Activated CD4-positive, alpha-beta T cell treated with anti-CD3 and anti-CD28 coated beads, Interleukin-10, Interleukin-2, amounts not matched to agents 100 ng/mL and 50 ng/mL, durations not matched to agents 16 hours and 8 hours (primary cell): Measurements from ENCODE around the gene LRIG1.

ENCODE experiments used
- DNase-seq: peaks from one replicate; pipeline ENCODE4 v3.0.0-alpha.2; 2020

Gene LRIG1

GRCh38 chr3:66500576-66501482 lies at the start of gene LRIG1:
Gene LRIG1 (minus strand): TSS chr3:66501022. CDS start chr3:66500407, 615 bp downstream.
- DNase-seq, result peak; percentile 100

- no peak for DNase-seq
Measured at GRCh38 chr3:66544619-66545429, 44.0 kb upstream of the LRIG1 start.

GRCh38 chr3:66542153-66542552 lies 41.3 kb upstream of the LRIG1 start:
- no peak for DNase-seq

- no peak for DNase-seq
Measured at GRCh38 chr3:66539466-66539989, 38.7 kb upstream of the LRIG1 start.

GRCh38 chr3:66538390-66538789 lies 37.6 kb upstream of the LRIG1 start:
- no peak for DNase-seq

- DNase-seq, result no peak
Measured at GRCh38 chr3:66537735-66538134, 36.9 kb upstream of the LRIG1 start.

- no peak for DNase-seq
Measured at GRCh38 chr3:66536791-66537190, 36.0 kb upstream of the LRIG1 start.

GRCh38 chr3:66534304-66534845 lies 33.6 kb upstream of the LRIG1 start:
- no peak for DNase-seq

GRCh38 chr3:66532613-66533012 lies 31.8 kb upstream of the LRIG1 start:
- no peak for DNase-seq

GRCh38 chr3:66532160-66532587 lies 31.4 kb upstream of the LRIG1 start:
- DNase-seq, result no peak

GRCh38 chr3:66531256-66531655 lies 30.4 kb upstream of the LRIG1 start:
- no peak for DNase-seq

GRCh38 chr3:66527246-66527645 lies 26.4 kb upstream of the LRIG1 start:
- no peak for DNase-seq

GRCh38 chr3:66525771-66526170 lies 24.9 kb upstream of the LRIG1 start:
- no peak for DNase-seq

GRCh38 chr3:66520724-66521123 lies 19.9 kb upstream of the LRIG1 start:
- no peak for DNase-seq

- no peak for DNase-seq
Measured at GRCh38 chr3:66518644-66519043, 17.8 kb upstream of the LRIG1 start.

- DNase-seq, result no peak
Measured at GRCh38 chr3:66518126-66518525, 17.3 kb upstream of the LRIG1 start.

- DNase-seq, result no peak
Measured at GRCh38 chr3:66517241-66517640, 16.4 kb upstream of the LRIG1 start.

- DNase-seq, result no peak
Measured at GRCh38 chr3:66508461-66508860, 7.6 kb upstream of the LRIG1 start.

GRCh38 chr3:66507423-66508260 lies 6.8 kb upstream of the LRIG1 start:
- no peak for DNase-seq

GRCh38 chr3:66506154-66506553 lies 5.3 kb upstream of the LRIG1 start:
- DNase-seq, result no peak

- DNase-seq, result no peak
Measured at GRCh38 chr3:66504850-66505641, 4.2 kb upstream of the LRIG1 start.

GRCh38 chr3:66502981-66503380 lies 2.2 kb upstream of the LRIG1 start:
- no peak for DNase-seq
